T-helper 2 cell treated with Interferon-gamma antibody and Interleukin-4, amounts not matched to agents 100 ng/mL and 5 ng/mL, for 36 hours (primary cell): ENCODE measurements around the gene CD151. TPM values are rescaled to one million over a fixed set of nuclear protein-coding genes. Genes with fewer than 3 reads are reported as not detected.

Experiments
- intact Hi-C: fragments of 100-400 bp; cut with micrococcal nuclease; formaldehyde crosslinking; loops from one replicate; pipeline ENCODE4 v1.15.1; 2023
- total RNA-seq: library from RNA; stranded (reverse); gene quantifications from 2 replicates; pipeline ENCODE4 v1.2.3, GENCODE V29; 2022

The CD151 gene
- total RNA-seq, 1 donor from 2014 or later: 42.4 TPM

GRCh38 chr11:841981-842369 lies 9.2 kb downstream of the CD151 start:
- intact Hi-C loops: loop anchor here (2.0 kb wide), 2 partner anchors 21 to 33 kb away; partner anchors contain the start of gene RPLP2

GRCh38 chr11:842370-843002 lies 9.7 kb downstream of the CD151 start, which contains the start of the genes POLR2L and TSPAN4:
TSS of gene POLR2L (minus strand) at chr11:842529. CDS start at chr11:842508, 21 bp downstream.
TSS of gene TSPAN4 (plus strand) at chr11:842852. CDS start at chr11:850305, 7,453 bp downstream.
- intact Hi-C loops: loop anchor here (2.0 kb wide), 2 partner anchors 22 to 34 kb away; partner anchors contain the start of gene RPLP2

- intact Hi-C loops: loop anchor here (2.0 kb wide), 2 partner anchors 22 to 34 kb away; partner anchors contain the start of gene RPLP2
These were observed 10.5 kb downstream of the CD151 start for GRCh38 chr11:843086-843734.

- intact Hi-C loops: loop anchor here (2.0 kb wide), 2 partner anchors 23 to 35 kb away; partner anchors contain the start of gene RPLP2
These were observed 11.3 kb downstream of the CD151 start for GRCh38 chr11:843818-844692.

GRCh38 chr11:844693-845644 lies 12.2 kb downstream of the CD151 start:
- intact Hi-C loops: loop anchor here (5.0 kb wide), 1 partner anchor 67 kb away; the partner anchor contains the start of gene CHID1

GRCh38 chr11:845872-846495 lies 13.2 kb downstream of the CD151 start:
- intact Hi-C loops: loop anchor here (5.0 kb wide), 1 partner anchor 66 kb away; the partner anchor contains the start of gene CHID1

DNA sequence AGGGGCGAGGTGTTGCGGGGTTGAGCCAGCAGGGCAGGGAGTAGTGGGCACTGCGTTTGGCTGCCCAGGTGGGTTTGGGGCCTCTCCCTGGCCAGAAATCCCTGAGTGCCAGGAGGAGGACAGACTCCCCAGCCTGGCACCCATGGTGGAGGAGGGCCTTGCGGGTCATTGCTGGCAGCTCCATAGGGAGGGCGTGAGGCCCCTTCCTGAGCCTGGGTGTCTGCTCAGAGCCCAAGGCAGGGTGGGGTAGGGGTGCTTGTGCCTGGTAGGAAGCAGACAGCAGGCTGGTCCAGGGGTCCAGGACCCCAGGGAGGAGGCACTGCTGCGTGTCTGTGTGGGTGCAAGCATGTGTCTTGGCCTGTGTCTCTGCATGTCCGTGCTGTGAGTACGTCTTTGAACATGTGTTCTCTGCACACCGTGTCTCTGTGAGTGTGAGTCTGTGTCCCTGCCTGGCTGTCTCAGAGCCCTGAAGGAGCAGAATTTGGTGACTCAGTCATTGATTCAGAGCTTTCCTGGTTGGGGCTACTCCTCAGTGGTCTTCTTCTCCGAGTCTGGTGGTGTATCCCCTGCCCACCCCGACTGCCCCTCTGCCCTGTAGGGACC lies 13.8 kb downstream of the CD151 start:
- intact Hi-C loops: loop anchor here (5.0 kb wide), 1 partner anchor 66 kb away; the partner anchor contains the start of gene CHID1

- intact Hi-C loops: loop anchor here (1.0 to 5.0 kb wide), 2 partner anchors 64 to 203 kb away; partner anchors contain the start of gene CHID1
These were observed 15.1 kb downstream of the CD151 start for GRCh38 chr11:847876-848275.

- intact Hi-C loops: loop anchor here (1.0 to 5.0 kb wide), 2 partner anchors 64 to 203 kb away; partner anchors contain the start of gene CHID1
These were observed 15.7 kb downstream of the CD151 start for GRCh38 chr11:848380-848931.

DNA sequence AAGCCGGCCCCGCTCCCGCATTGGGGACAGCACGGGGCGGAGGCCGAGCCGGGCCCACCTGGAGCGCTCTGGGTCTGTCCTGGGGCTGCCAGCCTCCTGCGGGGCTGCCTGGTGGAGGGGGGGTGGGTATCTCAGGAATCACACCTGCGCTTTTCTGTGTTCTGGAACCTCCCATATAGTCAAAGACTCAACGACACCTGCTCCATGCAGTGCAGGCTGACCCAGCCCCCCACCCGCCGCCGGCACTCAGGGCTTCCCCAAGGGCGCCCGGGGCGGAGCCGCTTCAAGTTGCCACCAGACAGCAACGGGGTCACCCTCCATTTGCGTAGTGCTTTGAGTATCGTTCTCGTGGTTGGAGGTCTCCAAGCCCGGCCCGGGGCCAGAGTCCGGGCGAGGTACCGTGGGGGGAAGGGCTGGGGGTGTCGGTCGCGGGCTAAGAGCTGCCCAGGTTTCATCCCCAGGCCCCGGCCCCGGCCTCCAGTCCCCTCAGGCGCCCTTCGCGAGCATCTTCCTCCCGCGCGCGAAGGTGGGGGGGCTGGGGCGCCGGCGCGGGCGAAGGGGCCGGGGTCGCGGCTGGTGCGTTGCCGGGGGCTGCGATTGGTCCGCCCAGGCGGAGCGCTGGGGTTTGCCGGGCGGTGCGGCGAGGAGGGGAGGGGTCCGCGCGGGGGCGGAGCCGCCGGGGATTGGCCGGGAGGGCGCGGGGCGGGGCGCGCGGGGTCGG lies 16.5 kb downstream of the CD151 start:
- intact Hi-C loops: loop anchor here (5.0 kb wide), 1 partner anchor 63 kb away; the partner anchor contains the start of gene CHID1

- intact Hi-C loops: loop anchor here (5.0 kb wide), 1 partner anchor 62 kb away; the partner anchor contains the start of gene CHID1
These were observed 17.4 kb downstream of the CD151 start for GRCh38 chr11:849951-850774.

DNA sequence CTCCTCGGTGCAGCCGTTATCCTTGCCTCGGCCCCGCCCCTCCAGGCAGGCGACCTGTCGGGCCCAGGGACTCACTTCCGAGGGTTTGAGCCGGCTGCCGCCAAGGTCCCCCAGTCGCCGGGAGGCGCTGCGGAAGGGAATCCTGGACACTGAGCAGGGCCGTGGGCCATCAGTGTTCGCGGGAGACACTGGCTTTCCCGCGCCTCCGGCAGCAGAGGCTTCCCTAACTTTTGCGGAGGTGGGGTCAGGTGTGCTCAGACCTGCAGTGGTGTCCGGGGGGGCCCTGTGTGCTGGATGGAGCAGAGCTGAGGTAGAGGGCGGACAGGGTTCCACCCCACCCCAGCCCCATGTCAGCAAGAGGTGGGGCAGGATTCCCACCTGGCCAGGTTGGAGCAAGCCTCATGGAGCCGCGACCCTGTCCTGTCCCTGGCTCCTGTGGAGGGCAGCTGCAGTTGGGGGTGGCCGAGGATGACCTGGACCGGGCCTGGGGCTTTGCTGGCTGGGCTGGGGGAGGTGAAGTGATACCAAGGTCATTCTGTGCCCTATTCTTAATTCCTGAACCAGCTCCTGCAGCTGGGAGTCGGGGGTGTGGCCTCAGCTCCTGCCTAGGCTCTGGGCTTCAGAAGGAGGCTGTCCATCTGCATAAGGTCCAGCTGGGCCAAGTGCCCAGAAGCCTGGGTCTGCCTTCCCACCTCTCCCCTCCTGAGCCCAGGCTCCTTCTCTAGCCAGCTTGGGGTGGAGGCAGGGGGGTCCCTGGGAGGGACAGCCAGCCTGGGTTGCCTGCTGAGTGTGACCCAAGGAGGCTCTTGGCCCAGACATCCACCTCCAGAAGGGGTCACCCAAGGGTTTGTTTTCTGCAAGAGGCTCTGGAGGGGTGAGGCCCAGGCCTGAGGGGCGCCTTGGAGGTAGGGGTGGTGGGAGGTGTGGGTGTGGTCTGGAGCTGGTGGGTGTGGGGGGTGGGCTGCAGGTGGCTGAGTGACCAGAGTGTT lies 18.3 kb downstream of the CD151 start:
- intact Hi-C loops: no loop called here

- intact Hi-C loops: no loop called here
These were observed 20.0 kb downstream of the CD151 start for GRCh38 chr11:852762-853161.

- intact Hi-C loops: no loop called here
These were observed 21.1 kb downstream of the CD151 start for GRCh38 chr11:853682-854448.
